Activated T-cell treated with anti-CD3 and anti-CD28 coated beads, Interleukin-2, amount 50 U/mL, for 24 hours (primary cell): ENCODE results near the gene COL16A1.
"Not testable (repeated sequence)": the region's sequence is repeated elsewhere in the genome, so short reads cannot be mapped to it uniquely, and the experiment has no call there.

Experiments used
- DNase-seq: peaks from one replicate; pipeline ENCODE4 v3.0.0-alpha.2; 2020
- H3K27ac Mint-ChIP-seq: 2 replicates; pipeline ENCODE4 v1.8.0; 2020; ENCODE audit warnings: mild to moderate bottlenecking, mixed read lengths
- H3K27me3 Mint-ChIP-seq: 2 replicates; pipeline ENCODE4 v1.8.0; 2020; ENCODE audit warnings: mixed read lengths
- H3K36me3 Mint-ChIP-seq: 2 replicates; pipeline ENCODE4 v1.8.0; 2020; ENCODE audit warnings: low read depth, mixed read lengths
- H3K4me1 Mint-ChIP-seq: 2 replicates; pipeline ENCODE4 v1.8.0; 2020; ENCODE audit warnings: low read depth, mixed read lengths
- H3K4me3 Mint-ChIP-seq: 2 replicates; pipeline ENCODE4 v1.8.0; 2020; ENCODE audit warnings: mild to moderate bottlenecking, moderate library complexity, mixed read lengths
- H3K9me3 Mint-ChIP-seq: 2 replicates; pipeline ENCODE4 v1.8.0; 2020; ENCODE audit warnings: mixed read lengths

COL16A1 gene

DNA sequence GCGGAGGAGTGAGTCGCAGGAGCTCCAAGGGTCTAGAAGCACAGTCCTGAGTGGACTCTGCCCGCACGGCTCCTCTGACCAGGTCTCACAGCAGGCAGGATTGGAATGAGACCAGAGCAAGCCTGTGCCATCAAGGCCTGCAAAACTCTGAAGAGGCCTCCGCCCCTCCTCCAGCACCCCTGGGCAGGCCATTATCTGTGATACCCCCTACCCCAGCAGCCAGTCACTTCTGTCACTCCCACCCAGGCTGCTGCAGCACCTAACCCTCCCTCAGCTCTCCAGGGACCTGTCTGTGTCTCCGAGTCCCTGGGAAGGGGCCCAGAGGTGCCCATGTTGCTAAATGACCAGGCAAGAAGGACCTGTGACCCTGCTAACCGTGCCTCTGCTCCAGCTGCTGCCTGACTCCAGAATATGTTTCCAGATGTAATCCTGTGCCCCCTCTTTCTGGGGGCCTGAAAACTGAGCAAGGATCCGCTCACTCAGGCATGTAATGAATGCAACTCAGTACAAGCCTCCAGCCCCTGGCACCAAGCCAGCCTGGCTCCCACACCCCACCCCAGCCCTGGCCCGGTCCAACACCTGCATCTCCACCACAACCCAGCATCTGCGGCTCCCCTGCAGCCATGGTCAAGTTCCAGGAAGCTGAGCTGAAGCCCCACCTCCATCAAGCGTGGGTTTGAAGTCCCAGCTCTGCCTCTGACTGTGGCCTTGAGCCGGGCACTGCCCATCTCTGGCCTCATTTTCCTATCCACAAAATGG is 22.1 kb upstream of the COL16A1 start:
- Mint-ChIP-seq H3K27ac (no peak overlapping the region), H3K27me3 (peaks cover 4% of the 10 kb centered on the region), H3K36me3 (no peaks in the 10 kb centered on the region), H3K4me3 (no peak overlapping the region), H3K4me1 (no peaks in the 10 kb centered on the region), H3K9me3 (no peaks in the 10 kb centered on the region)
- no peak for DNase-seq

DNA sequence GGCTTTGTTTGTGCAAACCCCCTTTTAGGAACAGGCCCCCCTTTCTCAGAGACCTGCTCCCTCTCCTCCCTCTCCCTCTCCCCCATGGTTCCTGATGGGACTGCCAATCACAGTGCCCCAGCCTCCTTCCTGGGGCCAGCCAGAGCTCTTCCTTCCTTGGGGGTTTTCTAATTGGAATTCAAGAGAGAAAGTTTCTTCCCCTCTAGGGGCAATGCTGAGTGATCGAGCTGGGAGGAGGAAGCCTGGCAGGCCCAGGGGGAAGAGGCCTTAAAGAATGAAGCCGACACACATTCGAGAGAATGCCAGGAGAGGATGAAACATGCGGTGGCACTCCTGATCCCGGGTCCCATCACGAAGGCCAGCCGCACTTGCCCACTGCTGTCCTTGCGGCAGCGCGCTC is 21.3 kb upstream of the COL16A1 start:
- no peak overlapping the region for H3K4me3 Mint-ChIP-seq
- no peak for DNase-seq
- no peaks in the 10 kb centered on the region for H3K36me3 Mint-ChIP-seq
- H3K9me3 Mint-ChIP-seq: no peaks in the 10 kb centered on the region
- H3K27me3 Mint-ChIP-seq: peaks cover 6% of the 10 kb centered on the region
- H3K27ac Mint-ChIP-seq: no peak overlapping the region
- H3K4me1 Mint-ChIP-seq: no peaks in the 10 kb centered on the region

DNA sequence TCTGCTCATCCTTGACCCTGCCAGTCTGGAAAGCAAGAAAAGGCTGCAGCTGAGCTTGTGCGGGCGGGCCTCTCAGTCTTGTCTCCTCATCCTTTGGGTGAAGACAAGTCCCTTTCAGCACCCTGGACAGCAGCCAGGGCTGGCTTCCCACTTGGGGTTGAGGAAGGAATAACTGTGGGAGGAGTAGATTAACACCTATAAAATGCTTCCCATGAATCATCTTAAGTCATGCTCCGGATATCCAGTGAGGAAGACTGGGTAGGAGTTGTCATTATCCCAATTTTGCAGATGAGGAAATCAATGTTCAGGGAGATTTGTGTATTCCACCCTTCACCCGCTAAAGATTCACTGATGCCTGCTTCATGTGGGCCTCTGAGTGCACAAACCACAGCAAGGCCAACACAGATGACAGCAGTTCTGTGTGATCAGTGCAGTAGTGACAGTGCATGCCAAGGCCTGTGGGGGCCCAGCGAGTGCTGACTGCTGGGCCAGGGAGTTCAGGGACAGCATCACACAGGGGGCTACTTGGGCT is 20.1 kb upstream of the COL16A1 start:
- DNase-seq: no peak
- Mint-ChIP-seq H3K27ac (no peak overlapping the region), H3K4me3 (no peak overlapping the region)

DNA sequence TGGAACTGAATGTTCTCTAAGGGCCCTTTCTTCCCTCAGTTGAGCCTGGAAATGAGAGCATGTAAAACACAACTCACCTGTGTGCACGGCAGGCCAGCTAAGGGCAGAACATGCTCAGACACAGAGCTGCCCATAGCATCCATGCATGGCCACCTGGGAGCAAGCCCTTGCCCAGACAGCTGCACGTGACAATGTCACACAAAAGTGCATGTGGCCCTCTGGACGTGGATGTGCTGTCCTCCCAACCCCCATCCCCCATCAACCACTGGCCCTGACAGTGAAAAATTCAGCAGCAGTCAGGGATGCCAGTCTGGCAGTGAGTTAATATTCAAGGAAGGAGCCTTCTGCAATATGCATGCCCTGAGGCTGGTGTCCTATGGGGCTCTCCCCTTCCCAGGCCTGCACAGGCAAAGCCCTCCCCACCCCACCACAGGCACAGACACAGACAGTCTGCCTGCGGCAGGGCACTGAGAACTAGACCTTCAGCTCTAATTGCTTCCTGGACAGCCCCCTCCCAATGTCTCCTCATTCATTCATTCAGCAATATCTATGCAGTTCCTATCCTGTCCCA is 14.6 kb upstream of the COL16A1 start:
- peaks cover 13% of the 10 kb centered on the region for H3K4me1 Mint-ChIP-seq
- H3K27me3 Mint-ChIP-seq: peaks cover 58% of the 10 kb centered on the region
- H3K4me3 Mint-ChIP-seq: no peak overlapping the region
- H3K36me3 Mint-ChIP-seq: no peaks in the 10 kb centered on the region
- H3K9me3 Mint-ChIP-seq: no peaks in the 10 kb centered on the region
- no peak overlapping the region for H3K27ac Mint-ChIP-seq
- DNase-seq: no peak

More for the DNA sequence above, 20.1 kb upstream of the COL16A1 start:
- Mint-ChIP-seq H3K4me1 (no peaks in the 10 kb centered on the region), H3K36me3 (no peaks in the 10 kb centered on the region), H3K9me3 (no peaks in the 10 kb centered on the region), H3K27me3 (peaks cover 11% of the 10 kb centered on the region)

DNA sequence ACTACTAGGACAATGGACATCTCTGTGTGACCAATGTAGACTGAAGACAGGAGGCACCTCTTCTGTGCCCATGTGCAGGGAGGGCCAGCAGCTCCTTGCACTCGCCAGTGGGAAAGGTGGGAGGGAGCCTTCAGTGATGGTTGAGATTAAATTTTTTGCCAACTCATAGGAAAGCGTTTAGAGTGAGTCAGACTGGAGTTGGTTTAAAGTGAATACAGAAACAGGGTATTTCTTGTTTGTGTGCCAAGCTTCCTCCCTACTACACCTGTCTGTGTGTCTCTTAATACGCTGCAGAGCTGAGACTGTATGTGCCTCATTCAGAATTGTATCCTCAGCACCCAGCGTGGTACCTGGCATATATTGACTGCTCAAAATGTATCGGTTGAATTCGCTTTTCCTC is 13.5 kb upstream of the COL16A1 start:
- Mint-ChIP-seq H3K9me3 (no peaks in the 10 kb centered on the region), H3K4me3 (no peak overlapping the region), H3K4me1 (peaks cover 13% of the 10 kb centered on the region), H3K36me3 (no peaks in the 10 kb centered on the region), H3K27ac (no peak overlapping the region), H3K27me3 (peaks cover 68% of the 10 kb centered on the region)
- DNase-seq: no peak

DNA sequence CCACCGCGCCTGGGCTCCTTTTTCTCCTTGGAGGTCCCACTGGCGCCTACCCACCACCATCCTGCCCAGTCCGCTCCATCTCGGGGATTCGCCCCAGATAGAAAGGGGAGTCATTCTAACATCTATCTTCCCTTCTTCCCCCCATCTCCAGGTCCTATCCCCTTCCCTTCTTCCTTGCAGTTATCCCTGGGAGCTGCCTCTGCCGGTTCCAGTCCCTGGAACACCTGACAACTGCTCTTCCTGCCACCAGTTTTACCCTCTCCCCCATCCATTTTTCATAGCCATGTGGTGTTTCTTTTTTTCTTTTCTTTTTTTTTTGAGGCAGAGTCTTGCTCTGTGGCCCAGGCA is 12.0 kb upstream of the COL16A1 start:
- Mint-ChIP-seq H3K4me3 (no peak overlapping the region), H3K4me1 (peaks cover 13% of the 10 kb centered on the region), H3K9me3 (no peaks in the 10 kb centered on the region), H3K27ac (no peak overlapping the region), H3K27me3 (peaks cover 76% of the 10 kb centered on the region), H3K36me3 (no peaks in the 10 kb centered on the region)
- no peak for DNase-seq

DNA sequence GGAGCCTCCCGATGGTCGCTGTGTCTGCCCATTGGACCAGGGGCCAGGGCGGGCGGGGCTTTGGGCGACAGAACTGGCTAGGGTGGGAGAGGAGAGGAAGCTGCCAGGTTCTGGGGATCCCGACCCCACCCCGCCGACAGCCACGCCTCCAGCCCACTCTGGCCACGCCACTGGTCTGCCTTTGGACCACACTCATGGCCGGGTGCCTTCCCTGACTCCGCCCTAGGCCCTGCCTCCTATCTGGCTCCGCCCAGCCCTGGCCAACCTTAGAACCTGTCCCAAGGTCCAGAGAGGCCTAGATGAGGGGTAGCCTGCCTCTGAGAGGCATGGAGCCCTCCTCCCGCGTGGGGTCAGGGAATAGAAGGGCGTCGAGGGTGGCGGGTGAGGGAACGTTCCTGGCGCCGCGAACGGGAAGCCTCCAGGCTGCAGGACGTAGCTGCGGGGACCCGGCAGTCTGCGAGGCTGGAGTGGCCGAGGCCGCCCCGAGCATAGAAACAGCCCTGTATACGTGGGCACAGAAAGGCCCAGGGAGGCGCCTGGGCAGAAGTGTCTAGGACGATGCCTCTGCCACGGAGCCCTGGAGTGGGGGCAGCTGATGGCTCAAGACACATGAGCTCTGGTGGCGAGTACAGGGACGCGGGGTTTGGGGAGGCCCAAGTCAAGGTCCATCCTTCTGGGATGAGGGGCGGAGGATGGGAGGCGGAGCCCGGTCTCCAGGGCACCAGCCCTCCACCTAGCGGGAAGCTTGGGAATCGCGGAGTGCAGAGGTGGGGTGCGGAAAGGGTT is 11.5 kb upstream of the COL16A1 start:
- Mint-ChIP-seq H3K9me3 (no peaks in the 10 kb centered on the region), H3K27me3 (peaks cover 78% of the 10 kb centered on the region), H3K4me1 (peaks cover 13% of the 10 kb centered on the region), H3K27ac (no peak overlapping the region), H3K36me3 (no peaks in the 10 kb centered on the region), H3K4me3 (peak overlapping the region; percentile 56)
- peak; percentile 67 for DNase-seq

DNA sequence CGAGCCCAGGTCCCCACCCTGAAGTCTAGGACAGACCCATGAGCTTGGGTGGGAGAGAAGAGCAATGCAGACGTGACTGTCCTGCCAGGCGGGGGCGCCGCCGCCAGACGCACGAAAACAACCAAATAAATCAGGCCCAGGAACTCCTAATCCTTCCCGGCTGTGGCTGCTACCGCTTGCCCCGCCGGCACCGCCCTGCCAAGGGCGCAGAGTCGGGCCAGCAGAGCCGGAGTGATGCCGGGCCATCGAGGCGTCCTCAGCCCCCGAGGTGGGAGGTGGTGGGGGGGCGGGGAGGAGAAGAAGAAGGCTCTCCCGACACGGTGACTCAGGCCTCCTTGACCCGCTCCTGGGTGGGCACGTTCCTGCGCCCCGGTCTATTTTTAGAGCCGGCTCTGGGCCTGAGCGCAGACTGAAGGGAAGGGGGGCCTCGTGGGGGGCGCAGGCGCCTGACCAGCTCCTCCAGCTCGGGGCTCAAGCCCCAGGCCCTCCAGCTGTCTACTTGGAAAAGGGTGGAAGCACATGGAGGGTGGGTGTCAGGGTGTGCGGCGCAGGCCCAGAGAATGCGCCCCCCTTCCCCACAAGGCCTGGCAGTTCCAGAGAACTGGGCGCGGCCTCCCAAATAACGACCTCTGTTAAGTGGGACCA is 10.7 kb upstream of the COL16A1 start:
- H3K36me3 Mint-ChIP-seq: no peaks in the 10 kb centered on the region

DNA sequence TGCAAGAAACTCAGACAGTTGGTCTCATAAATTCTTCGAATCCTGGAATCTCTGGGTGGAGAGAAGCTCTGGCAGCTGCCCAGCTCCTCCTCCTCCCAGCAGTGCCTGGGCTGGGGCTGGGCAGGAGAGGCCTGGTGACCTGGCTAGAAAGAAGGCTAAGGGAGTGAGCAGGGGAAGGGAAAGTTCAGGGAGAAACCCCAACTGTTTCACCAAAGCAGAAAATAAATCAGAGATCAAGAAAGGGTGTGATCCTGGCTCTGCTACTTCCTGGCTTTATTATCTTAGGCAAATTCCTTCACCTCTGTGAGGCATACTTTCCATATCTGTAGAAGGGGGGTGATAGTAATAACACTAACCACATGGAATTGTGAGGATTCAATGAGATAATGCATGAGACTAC is 8.8 kb upstream of the COL16A1 start:
- DNase-seq: no peak
- Mint-ChIP-seq H3K9me3 (no peaks in the 10 kb centered on the region), H3K27ac (no peak overlapping the region), H3K27me3 (peaks cover 76% of the 10 kb centered on the region), H3K4me1 (peaks cover 22% of the 10 kb centered on the region), H3K36me3 (no peaks in the 10 kb centered on the region), H3K4me3 (no peak overlapping the region)

More for the DNA sequence above, 10.7 kb upstream of the COL16A1 start:
- Mint-ChIP-seq H3K4me1 (peaks cover 13% of the 10 kb centered on the region), H3K27me3 (peaks cover 76% of the 10 kb centered on the region), H3K4me3 (peak overlapping the region; percentile 21), H3K27ac (no peak overlapping the region), H3K9me3 (no peaks in the 10 kb centered on the region)
- DNase-seq: peak; percentile 61

DNA sequence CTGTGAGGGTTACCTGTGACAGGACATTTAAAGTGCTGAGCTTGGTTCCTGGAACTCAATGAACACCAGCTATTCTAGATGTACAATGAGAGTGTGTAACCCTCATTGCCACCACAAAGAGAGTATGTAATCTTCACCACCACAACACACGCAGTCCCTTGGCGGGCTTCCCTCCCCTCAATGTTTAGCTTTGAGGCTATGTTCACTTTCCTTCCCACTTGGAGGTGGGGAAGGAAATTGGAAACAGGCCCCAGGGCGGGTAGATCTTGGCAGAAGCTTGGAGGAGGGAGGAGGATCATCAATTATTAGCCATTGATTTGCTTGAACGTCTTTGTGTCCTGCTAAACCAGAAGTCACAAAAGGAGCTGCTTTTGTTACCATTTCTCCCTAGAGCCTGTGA is 8.3 kb upstream of the COL16A1 start:
- Mint-ChIP-seq H3K4me1 (peaks cover 25% of the 10 kb centered on the region), H3K4me3 (no peak overlapping the region), H3K36me3 (no peaks in the 10 kb centered on the region), H3K27ac (no peak overlapping the region), H3K9me3 (no peaks in the 10 kb centered on the region), H3K27me3 (peaks cover 73% of the 10 kb centered on the region)
- no peak for DNase-seq

DNA sequence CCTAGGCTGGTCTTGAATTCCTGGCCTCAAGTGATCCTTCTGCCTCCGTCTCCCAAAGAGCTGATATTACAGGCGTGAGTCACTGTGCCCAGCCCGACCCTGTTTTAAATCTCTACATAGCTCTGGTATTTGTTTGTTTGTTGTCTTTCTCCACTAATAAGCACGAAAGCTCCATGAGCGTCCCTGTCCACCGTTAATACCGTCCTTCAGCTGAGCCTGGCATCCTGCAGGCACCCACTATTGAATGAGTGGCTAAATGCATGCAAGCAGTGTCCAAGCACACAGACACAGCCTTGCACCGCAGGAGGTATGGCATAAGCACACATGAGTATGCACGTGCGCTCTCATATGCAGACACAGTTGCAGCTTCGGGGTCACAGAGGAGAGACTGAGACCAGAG is 4.5 kb upstream of the COL16A1 start:
- Mint-ChIP-seq H3K36me3 (no peaks in the 10 kb centered on the region), H3K27ac (no peak overlapping the region), H3K27me3 (peaks cover 70% of the 10 kb centered on the region), H3K4me3 (no peak overlapping the region), H3K4me1 (peaks cover 33% of the 10 kb centered on the region), H3K9me3 (no peaks in the 10 kb centered on the region)
- DNase-seq: no peak

DNA sequence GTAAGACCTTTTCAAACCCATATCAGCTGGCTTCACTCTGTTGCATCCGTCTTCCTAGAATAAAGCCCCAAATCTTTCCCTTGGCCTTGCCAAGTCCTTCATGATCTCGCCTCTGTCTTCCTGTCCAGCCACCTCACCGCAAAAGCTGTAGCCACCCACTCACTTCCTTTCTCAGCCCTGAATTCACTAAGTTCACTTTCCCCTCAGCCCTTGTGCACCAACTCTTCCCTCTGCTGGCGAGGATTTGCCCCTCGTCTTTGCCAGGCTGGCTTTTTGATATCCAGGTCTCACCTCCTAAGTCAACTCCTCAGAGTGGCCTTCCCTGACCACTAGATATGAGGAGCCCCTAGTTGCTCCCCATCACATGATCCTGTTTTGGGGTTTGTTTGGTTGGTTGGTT is 3.9 kb upstream of the COL16A1 start:
- no peaks in the 10 kb centered on the region for H3K9me3 Mint-ChIP-seq
- no peak overlapping the region for H3K27ac Mint-ChIP-seq
- H3K27me3 Mint-ChIP-seq: peaks cover 70% of the 10 kb centered on the region
- no peaks in the 10 kb centered on the region for H3K36me3 Mint-ChIP-seq
- H3K4me3 Mint-ChIP-seq: no peak overlapping the region
- peaks cover 33% of the 10 kb centered on the region for H3K4me1 Mint-ChIP-seq
- DNase-seq: no peak

DNA sequence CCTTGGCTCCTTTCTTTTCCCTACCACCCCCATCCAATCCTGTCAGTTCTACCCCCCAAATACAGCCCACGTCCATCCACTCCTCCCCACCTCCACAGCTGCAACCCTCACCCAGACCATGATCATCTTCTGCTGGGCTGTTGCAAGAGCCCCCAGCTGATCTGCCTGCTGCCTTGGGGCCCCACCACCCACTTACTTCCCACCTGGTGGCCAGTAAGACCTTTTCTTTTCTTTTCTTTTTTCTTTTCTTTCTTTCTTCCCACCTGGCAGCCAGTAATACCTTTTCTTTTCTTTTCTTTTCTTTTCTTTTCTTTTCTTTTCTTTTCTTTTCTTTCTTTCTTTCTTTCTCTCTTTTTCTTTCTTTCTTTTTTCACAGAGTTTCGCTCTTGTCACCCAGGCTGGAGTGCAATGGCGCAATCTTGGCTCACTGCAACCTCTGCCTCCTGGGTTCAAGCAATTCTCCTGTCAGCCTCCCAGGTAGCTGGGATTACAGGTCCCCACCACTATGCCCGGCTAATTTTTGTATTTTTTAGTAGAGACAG is 3.3 kb upstream of the COL16A1 start:
- H3K4me3 Mint-ChIP-seq, H3K36me3 Mint-ChIP-seq, H3K27ac Mint-ChIP-seq, H3K9me3 Mint-ChIP-seq, DNase-seq: not testable (repeated sequence)
- peaks cover 33% of the 10 kb centered on the region for H3K4me1 Mint-ChIP-seq
- H3K27me3 Mint-ChIP-seq: peaks cover 65% of the 10 kb centered on the region

DNA sequence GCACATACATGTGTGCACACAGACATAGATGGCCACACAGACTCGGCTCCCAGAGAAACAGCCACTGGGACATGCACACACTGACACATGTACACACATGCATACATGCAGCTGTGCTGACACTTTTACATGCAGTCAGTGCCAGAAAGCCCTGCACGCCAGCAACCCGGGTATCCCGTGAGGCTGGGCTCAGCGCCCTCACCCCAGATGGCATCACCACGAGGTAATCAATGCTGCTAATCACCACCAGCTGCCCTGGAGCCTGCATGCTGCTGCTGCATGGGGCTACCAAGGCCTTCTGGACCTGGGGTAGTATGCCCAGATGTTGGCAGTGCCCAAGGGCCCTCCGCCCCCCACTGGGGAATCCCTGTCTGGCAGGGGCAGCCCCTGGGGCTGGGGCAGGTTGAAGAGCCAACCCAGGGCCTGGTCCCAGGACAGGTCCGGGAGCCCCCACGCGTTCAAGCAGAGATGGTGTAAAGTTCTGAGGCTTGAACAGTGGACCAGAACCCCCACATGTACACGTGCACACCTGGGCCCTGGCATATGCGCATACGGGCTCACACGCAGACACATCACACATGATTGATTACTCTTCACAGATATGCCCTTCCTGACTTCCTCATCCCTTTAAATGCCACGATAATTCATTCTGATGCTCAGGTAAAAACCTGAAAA is 2.7 kb upstream of the COL16A1 start:
- peaks cover 33% of the 10 kb centered on the region for H3K4me1 Mint-ChIP-seq
- no peak overlapping the region for H3K4me3 Mint-ChIP-seq
- H3K27ac Mint-ChIP-seq: no peak overlapping the region
- no peak for DNase-seq
- H3K9me3 Mint-ChIP-seq: no peaks in the 10 kb centered on the region
- H3K27me3 Mint-ChIP-seq: peaks cover 62% of the 10 kb centered on the region
- no peaks in the 10 kb centered on the region for H3K36me3 Mint-ChIP-seq
